Gastroesophageal sphincter (tissue), 3 donors: Measurements from ENCODE around the gene PISD.

Experiments
- CTCF ChIP-seq, 4 experiments: fragments of 200-600 bp in 2 of 4; fragments of 450-650 bp in 2 of 4; sonication (generic) in 1 of 4; IDR thresholded peaks; one replicate each; pipeline ENCODE4 v1.5.1; 2017 to 2019; ENCODE audit warnings: antibody characterized with exemption in 4 of 4, mild to moderate bottlenecking in 2 of 4, moderate library complexity in 2 of 4
- EP300 ChIP-seq: sonication (generic); formaldehyde crosslinking; IDR thresholded peaks from one replicate; pipeline ENCODE4 v1.6.1; 2017; ENCODE audit warnings: antibody characterized with exemption, mild to moderate bottlenecking

- TF ChIP-seq EP300: no peak
- TF ChIP-seq CTCF (IDR thresholded peaks at IDR 0.05): no peak
Measured at GRCh38 chr22:31605851-31606585, 56.0 kb downstream of the PISD start.
